SH-SY5Y (cell line): ENCODE measurements around the gene HS6ST2.

Source experiments
- GATA2 ChIP-seq: IDR thresholded peaks from 2 replicates; pipeline ENCODE4 v1.6.1; 2011; ENCODE audit warnings: mild to moderate bottlenecking, low read depth, low read length
- GATA3 ChIP-seq: IDR thresholded peaks from 2 replicates; pipeline ENCODE4 v1.6.1; 2011; ENCODE audit warnings: low read depth, mild to moderate bottlenecking, low read length, moderate library complexity

HS6ST2 gene

DNA sequence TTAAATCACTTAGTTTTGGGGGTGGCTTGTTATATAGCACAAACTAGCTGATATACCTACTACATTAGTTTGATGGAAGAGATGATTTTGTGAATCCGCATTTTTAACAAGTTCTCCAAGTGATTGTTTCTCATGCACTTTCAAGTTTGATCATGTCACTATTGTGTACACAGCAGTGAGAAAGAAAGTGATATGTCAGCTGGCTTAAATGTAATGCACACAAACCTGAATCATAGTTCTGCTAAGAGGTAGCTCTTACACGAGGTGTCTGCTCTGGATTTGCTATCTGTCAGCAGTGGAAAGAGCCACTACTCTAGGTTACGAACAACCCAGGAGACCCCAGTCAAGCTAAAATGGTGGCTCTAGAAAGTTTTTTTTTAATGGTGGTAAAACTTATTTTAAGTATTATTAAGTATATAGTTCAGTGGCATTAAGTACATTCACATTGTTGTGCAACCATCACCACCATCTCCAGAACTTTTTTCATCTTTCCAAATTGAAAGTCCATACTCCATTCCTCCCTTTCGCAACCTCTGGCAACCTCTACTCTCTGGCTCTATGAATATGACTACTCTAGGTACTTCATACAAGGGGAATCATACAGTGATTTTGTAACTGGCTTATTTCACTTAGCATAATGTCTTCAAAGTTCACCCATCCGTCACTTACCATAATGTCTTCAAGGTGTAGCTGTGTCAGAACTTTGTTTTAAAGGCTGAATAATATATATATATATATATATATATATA, 147.3 kb downstream of the HS6ST2 start:
- TF ChIP-seq GATA3 (no peak), GATA2 (no peak)

DNA sequence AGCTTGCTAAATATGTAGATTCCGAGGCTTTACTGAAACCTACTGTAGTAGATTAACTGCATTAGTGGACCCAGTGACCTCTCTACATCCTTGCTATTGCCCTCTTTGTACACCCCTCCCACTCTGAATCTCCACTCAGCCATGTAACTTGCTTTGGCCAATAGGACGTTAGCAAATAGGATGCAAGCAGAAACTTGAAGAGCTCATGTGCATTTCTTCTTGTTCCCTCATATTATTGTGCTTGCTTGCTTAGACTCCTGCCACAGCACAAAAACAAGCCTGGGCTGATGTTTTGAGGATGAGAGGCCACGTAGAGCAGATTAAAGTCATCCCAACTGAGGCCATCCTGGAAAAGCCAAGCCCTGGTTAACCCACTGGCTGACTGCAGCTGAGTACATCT, 147.9 kb downstream of the HS6ST2 start:
- TF ChIP-seq GATA2, result no peak
- no peak for TF ChIP-seq GATA3

DNA sequence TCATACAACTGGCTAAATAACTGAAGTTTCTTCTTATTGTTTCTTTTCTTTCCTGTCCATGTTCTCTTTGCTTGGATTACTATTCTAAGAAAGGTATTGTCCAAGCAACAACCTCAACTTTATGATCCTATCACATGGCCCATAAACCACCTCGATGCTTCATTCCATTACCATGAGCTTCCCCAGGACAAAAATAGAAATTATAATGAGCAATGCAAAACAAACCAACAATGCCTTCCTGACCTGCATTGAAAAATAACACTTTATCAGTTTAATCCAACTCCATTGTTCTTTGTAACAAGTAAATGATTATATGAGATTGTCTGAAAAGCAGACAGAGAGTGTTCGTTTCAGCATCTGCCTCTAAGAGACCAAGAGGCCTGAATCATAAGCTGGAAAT, 148.8 kb downstream of the HS6ST2 start:
- TF ChIP-seq GATA3, result no peak
- no peak for TF ChIP-seq GATA2

DNA sequence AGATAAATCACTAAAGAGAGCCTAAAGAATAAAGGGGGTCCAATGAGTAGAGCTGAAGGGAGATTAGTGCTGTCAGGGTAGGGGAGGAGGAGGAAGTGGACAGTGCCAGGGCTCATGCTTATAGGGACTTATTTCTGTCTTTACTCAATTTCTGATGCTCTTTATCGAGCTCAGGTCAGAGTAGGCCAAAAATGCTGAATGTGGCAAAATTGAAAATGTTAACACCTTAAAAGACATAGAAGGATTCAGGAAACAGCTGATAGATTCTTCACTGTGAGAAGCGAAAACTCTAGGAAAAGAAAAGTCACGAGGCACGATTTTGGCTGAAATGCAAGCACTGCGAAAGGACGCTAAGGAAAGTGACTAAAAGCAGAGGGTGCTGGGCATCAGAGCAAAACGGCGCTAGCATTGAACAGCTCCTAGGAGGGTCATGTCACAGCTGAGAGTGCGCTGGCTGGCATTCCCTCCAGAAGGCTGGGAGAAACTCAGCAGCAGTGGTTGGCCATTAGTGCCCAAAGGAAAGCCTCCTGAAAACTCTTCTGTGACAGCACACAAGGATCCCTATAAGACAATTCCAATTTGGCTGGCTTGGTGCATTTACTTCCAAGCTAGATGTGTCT, 150.9 kb downstream of the HS6ST2 start:
- no peak for TF ChIP-seq GATA3
- no peak for TF ChIP-seq GATA2

DNA sequence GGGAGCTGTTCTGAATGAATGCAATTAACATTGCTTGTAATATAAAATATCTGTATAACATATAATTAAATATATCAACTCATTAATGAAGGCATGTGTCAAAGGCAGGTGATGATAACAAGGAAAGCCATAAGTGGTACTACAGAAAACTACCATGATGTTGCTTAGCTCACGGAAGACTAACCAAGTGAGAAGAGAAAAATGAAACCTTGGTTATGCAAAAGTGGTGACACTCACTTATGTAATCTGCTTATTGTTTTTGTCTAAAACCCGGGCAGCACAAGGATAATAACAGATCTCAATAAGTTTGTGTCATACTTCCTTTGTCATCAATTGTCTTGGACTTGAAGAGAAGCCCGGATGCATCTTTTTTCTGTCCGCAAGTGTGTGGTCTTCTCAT, 156.4 kb downstream of the HS6ST2 start:
- TF ChIP-seq GATA2, result no peak
- TF ChIP-seq GATA3, result no peak

DNA sequence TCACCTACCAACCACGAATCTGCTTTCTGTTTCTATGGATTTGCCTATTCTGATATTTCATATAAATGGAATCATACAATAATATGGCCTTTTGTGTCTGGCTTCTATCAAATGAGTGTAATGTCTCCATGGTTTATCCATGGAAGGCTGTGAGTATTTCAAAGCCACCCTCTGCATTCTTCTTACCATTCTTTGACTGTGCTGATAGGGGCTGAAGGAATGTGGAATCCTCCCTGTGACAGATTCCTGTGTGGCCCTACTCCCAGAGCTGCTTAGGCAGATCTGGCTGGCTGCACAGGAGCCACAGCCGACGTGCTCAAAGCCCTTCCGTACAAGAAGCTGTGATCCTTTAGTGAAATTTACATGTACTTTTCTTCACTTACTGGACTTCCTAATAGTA, 163.2 kb downstream of the HS6ST2 start:
- TF ChIP-seq GATA3 (no peak), GATA2 (no peak)

DNA sequence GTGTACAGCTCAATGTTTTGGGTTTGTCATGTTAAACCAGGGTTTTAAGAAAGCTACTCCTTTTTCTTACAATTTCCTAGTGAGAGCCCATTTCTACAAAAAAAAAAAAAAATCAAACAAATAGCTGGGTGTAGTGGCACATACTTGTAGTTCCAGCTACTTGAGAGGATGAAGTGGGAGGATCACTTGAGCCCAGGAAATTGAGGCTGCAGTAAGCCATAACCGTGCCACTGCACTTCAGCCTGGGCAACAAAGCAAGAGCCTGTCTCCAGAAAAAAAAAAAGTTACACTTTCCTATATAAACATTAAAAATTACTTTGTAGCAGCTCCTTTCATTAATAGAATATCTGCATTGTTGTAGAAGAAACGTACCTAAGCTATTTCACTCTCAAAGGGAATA, 166.7 kb downstream of the HS6ST2 start:
- no peak for TF ChIP-seq GATA3
- no peak for TF ChIP-seq GATA2

DNA sequence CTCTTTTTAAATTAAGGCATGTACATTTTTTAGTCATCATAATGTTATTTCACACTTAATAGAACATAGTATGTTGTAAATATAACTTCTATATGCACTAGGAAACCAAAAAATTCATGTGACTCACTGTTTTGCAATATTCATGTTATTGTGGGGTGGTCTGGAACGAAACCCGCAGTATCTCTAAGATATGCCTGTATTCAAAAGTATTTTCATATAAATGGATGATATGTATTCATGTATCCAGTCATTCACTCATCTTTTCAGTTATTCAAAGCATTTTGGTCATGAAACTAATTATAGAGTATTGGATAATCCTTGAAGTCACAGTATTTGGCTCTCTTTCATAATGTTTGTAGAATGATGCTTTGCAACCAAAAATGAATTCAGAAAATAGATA, 168.1 kb downstream of the HS6ST2 start:
- TF ChIP-seq GATA2, result no peak
- TF ChIP-seq GATA3, result no peak

DNA sequence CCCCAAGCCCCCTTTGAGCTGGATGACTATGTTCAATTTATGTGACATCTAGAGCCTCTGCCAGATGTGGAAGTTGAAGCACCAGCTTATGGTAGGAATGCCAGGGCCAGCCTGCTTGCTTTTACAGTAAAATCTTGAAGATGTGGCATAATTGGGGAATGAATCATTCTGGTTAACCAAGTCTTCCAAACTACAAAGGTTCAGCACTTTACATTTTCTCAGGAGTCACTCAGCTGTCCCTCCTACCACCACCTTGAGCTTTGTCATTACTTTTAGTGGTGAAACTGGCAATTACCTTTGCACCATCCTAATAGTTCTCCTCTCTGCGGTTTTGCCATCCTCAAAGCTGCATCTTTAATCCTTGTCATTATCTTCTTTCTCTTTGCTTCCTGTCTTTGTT, 172.2 kb downstream of the HS6ST2 start:
- TF ChIP-seq GATA3 (no peak), GATA2 (no peak)

DNA sequence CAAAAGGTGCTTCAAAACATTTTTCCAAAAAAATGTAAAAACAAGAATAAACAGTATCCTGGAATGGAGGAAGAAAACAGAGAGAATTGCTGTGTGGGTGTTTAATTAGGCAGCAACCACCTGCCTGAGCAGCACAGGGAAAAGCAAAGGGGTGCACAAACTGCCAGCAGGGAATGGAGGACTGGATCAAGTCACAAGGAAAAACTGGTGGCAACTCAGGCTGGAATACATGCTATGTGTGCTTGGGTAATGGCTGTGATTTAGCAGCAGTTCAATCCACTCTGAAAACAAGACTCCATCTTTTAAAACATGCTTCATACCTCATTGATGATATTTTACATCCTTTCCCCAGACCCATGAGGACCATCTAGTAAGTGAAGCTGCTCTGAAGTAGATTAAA, 179.5 kb downstream of the HS6ST2 start:
- no peak for TF ChIP-seq GATA2
- TF ChIP-seq GATA3, result no peak

DNA sequence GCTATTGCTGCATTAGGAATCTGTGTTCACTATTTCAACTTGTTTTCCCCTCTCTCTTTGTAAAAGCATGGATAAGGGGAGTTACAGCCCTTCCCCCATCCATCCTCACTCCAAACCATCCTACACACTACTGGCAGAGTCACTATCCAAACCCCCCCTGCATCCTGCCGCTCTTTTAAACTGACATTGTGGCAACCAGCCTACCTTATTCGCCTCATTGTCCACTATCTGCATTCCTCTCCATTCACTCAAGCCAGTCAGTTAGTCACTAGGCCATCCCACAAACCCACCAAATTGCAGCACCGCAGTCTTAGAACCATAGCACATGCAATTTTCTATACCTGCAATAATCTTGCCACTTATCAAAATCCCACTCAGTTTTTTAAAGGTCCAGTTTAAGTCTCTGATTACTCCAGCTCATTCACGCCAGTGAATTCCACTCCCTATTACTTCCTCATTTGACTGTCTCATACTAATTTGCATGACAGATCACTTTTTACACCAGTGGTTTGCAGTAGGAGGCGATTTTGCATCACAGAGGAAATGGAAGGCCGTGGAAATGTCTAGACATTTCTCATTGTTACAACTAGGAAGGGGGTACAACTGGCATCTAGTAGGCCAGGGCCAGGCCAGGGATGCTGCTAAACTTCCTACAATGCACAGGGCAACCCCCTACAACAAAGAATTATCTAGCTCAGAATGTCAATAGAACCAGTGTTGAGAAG, 181.8 kb downstream of the HS6ST2 start:
- TF ChIP-seq GATA3, result no peak
- no peak for TF ChIP-seq GATA2

DNA sequence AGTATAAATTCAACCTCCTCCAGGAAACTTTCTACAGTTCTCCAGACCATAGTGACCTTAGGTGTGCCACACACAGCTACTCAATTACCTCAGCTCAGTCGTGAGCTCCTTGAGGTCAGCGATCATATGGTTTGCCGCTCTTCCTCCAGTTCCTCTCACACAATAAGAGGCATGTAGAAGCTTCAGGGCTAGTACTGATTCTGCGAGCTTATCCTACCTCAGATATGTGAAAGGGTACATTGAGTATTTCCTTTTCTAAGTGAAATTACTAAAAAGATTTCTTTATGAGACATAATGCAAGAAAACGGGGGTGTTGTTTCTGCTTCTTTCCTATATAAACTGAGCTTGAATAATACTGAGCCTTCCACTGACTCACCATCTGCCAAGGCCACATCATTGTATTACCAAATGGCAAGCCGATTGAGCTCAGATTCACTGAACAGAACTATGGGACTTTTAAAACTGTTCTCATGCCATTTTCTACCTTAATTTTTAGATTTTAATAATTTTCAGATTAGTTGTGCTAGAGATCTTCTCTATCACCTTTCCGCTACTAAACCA, 183.1 kb downstream of the HS6ST2 start:
- TF ChIP-seq GATA3 (no peak), GATA2 (no peak)

DNA sequence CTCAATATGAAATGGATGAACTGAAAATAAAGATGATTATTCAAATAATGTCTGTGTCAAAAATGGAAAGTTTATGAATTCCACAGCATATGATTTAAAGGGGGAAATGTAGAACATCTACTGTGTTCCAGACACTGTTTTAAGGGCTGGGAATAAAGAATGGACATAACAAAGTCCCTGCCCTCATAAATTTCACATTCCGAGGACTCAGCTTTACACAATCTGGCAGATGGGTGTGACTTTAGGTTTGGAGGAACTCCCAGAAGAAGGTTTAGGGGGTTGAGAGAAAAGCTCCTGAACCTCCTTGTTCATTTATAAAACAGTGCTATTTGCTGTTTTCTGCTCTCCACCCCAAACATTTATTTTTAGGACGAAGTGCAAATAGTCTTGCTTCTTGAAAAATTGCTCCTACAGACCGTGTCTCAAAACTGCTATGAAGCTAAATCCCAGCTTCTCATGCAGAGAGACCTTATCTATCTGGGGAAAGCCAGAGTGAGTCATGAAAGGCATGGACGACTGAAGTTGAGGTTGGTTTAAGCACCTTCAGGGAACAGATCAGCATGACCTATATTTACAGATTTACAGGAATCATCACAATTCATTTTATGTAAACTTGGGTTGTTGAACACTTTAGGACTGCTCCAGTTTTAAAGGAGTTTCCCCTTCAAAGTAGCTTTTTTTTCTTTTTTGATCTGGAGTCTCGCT, 184.3 kb downstream of the HS6ST2 start:
- no peak for TF ChIP-seq GATA2
- no peak for TF ChIP-seq GATA3

DNA sequence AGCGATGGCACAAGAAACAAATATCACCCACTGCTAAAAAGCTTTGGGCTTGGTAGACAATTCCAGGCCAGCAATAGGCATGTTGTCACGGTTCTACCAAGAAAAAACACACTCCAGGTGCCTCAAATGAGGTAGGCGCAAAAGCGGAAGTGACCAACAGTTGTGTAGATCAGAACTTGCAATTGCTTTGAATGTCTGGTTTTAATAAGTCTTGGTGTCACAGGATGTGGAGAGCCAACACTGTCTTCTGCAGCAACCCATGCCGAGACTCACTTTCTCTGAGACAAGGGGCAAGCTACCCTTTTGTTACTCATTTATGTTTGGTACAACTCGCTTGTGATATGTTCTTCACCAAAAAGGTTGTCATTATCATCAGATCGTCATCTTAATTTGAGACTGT, 188.8 kb downstream of the HS6ST2 start:
- no peak for TF ChIP-seq GATA3
- TF ChIP-seq GATA2, result no peak

DNA sequence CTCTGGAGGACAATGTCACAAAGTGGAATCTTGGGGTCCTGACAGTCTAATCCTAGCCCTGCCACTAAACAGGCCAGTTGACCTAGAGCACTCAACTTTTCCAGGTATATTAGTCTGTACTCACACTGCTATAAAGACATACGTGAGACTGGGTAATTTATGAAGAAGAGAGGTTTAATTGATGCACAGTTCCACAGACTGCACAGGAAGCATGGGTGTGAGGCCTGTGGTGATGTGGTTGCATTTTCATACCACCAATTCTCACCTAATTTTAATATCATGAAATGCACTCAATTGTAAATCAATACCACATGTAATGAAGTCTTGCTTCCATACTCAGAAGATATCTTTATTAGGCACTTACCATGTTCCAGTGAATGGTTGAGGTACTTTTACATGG, 192.0 kb downstream of the HS6ST2 start:
- TF ChIP-seq GATA3 (no peak), GATA2 (no peak)
